ENCODE results near the gene CBX6.

The CBX6 gene

DNA sequence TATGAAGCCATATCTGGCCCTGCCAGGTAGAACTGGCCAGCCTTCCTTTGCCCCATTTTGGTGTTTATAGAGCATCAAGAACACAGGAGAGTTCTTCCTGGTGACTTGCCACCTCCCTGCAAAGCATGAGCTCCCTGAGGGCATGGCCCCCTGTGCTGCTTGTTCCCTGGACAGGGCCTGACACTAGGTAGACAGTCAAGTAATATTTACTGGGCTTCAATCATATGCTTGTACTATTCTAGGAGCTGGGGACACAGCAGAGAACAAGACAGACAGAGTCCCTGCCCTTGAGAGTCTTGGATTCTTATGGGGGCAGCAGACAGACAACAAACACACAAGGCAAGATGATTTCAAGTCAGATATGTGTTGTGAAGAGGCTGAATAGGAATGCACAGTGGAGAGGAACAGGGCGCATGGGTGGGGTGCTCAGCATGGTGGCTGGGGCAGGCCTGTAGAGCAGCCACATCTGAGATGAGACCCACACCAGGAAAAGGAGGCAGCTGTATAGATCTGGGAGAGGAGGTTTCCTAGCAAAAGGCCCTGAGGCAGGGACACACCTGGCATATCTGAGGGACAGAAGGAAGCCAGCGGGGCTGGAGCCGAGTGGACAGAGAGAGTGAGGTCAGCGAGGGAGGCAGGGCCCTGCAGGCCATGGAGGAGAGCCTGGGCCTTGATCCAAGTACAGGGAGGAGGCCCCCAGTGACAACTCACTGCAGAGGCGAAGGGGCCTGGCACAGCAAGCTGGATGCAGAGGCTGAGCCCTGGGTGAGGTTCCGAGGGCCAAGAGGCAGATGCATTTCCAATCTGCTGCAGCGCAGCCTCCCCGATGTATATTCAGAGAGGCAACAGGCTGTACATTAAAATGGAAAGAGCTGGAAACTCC is 10.2 kb upstream of the CBX6 start:
- Histone ChIP-seq H3K4me3 (peak overlapping the region; percentile 40), H3K27ac (peak overlapping the region; percentile 87 to 95)
- DNase-seq (ENCODE audit: low spot score): peak; percentile 75
- TF ChIP-seq, protein P1, sequence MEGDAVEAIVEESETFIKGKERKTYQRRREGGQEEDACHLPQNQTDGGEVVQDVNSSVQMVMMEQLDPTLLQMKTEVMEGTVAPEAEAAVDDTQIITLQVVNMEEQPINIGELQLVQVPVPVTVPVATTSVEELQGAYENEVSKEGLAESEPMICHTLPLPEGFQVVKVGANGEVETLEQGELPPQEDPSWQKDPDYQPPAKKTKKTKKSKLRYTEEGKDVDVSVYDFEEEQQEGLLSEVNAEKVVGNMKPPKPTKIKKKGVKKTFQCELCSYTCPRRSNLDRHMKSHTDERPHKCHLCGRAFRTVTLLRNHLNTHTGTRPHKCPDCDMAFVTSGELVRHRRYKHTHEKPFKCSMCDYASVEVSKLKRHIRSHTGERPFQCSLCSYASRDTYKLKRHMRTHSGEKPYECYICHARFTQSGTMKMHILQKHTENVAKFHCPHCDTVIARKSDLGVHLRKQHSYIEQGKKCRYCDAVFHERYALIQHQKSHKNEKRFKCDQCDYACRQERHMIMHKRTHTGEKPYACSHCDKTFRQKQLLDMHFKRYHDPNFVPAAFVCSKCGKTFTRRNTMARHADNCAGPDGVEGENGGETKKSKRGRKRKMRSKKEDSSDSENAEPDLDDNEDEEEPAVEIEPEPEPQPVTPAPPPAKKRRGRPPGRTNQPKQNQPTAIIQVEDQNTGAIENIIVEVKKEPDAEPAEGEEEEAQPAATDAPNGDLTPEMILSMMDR (IDR thresholded peaks at IDR 0.05): no peak

DNA sequence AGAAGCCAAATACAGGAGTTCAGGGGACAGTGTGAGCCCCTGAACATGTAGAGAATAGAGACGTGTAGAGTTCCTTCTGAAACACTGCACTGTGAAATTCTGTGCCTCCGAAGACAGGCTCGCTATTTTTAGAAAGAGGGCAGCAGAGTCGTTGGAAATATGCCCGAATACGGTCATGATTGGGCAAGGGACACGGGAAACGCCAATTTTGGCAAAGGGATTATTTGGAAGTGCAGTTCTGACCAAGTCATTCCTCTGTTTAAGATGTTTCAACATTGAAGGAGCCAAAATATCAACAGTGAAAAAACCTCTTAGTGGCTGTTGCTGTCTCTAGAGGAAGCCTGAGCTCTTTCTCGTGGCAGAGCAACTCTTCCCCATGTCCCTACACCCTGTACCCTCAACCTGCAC is 9.5 kb upstream of the CBX6 start:
- H3K4me3 ChIP-seq: peak overlapping the region; percentile 40
- DNase-seq (ENCODE audit: low spot score): peak; percentile 92
- TF ChIP-seq, protein P1 (IDR thresholded peaks at IDR 0.05): no peak
- peak overlapping the region; percentile 87 to 95 for H3K27ac ChIP-seq

DNA sequence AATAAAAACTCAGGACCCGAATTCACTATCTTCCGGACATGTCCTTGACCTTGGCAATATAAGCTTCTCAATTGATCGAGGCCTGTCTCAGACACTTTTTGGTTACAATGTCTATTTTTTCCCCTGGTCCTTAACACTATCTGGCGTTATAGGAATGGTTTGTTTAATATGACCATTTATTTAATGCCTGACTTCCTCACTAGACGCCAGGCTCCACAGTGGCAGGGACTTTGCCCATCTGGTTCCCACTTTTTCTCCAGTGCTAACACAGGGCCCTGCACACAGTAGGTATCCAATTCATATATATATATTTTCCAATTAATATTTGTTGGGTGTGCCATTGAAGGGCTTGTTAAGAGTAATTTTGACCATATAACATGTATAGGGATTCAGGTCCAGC is 7.9 kb upstream of the CBX6 start:
- Histone ChIP-seq H3K27ac (peak overlapping the region in 1 of 2 donors; percentile 75), H3K4me3 (no peak overlapping the region)
- DNase-seq (ENCODE audit: low spot score): no peak
- TF ChIP-seq, protein P1 (IDR thresholded peaks at IDR 0.05): no peak

DNA sequence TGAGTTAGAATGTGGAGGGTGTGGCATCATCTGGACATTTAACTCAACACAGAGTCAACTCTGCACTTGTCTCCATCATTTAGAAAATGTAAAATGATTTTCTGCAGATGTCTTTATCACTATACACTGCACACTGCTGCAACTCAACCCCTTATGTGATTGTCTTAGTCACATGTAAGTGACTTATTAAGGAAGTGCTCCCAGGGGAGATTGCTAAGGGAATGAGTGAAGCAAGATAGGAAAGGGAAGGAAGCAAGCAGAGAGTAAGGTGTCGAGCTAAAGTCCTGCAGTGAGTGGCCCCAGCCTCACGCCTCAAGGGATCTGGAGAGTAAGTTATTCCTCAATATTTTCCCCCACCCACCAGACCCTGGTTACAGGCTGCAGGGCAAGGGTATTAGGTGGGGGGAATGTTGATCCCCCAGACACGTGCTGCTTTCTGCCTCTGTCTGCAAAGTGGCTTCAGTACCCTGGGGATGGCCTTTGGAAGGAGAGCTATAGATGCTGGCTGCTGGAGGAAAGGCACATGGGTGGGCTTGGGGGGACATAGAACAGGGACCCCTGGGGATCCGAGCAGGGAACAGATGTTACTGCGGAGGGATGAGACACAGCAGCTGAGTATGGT is 7.2 kb upstream of the CBX6 start:
- H3K27ac ChIP-seq: peak overlapping the region in 1 of 2 donors; percentile 70
- TF ChIP-seq, protein P1 (IDR thresholded peaks at IDR 0.05): no peak
- no peak overlapping the region for H3K4me3 ChIP-seq
- DNase-seq (ENCODE audit: low spot score): no peak

DNA sequence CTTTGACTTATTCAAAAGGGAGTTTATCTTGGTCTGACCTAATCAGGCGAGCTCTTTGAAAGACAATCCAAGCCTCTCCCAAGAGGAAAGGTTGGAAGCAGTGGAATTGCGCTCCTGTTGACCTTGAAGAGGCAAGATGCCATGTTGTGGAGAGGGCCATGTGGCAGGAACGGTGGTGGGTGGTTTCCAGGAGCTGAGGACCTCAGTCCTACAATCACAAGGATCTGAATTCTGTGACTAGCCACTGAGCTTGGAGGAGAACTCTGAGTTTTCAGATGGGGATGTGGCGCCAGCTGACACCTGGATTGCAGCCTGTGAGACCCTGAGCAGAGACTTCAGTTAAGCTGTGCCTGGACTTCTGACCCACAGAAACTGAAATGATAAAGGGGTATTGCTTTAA is 6.0 kb upstream of the CBX6 start:
- Histone ChIP-seq H3K4me3 (no peak overlapping the region), H3K27ac (no peak overlapping the region)
- TF ChIP-seq, protein P1 (IDR thresholded peaks at IDR 0.05): no peak
- no peak for DNase-seq (ENCODE audit: low spot score)

DNA sequence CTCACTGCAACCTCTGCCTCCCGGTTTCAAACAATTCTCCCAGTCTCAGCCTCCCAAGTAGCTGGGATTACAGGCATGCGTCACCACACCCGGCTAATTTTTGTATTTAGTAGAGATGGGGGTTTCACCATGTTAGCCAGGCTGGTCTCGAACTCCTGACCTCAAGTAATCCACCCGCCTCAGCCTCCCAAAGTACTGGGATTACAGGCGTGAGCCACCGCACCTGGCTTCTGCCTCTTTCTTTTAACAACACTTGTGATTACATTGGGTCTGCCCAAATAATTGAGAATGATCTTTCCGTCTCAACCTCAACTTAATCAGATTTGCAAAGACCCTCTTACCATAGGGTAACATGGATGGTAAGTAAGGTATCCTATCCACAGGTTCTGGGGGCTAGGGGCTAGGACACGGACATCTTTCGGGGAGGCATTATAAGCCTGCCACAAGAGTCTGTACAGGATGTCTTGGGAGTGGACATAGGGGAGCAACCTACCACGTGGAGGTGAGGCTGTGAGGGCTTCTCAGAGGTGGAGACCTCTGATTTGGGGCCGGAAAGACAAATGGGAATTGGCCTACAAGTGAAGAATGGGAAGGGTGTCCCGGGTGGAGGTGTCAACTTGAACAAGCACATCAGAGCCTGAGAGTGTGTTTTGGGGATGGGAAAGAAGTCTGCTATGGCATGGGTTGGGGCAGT is 2.7 kb upstream of the CBX6 start:
- no peak overlapping the region for H3K4me3 ChIP-seq
- DNase-seq (ENCODE audit: low spot score): no peak
- TF ChIP-seq, protein P1 (IDR thresholded peaks at IDR 0.05): no peak
- no peak overlapping the region for H3K27ac ChIP-seq

Data from coronary artery (tissue), 2 donors.